Measurements from ENCODE around the gene ZP2.

Gene ZP2

GRCh38 chr16:21219551-21219950, 8.2 kb upstream of the ZP2 start:
- no peak for TF ChIP-seq NFIC (IDR thresholded peaks at IDR 0.05)
- no peak for TF ChIP-seq USF1 (IDR thresholded peaks at IDR 0.05)
- no peak for TF ChIP-seq RAD21 (IDR thresholded peaks at IDR 0.05; ENCODE audit: low read depth)
- TF ChIP-seq EP300 (IDR thresholded peaks at IDR 0.05; ENCODE audit: borderline replicate concordance), result no peak
- no peak for TF ChIP-seq MAX (IDR thresholded peaks at IDR 0.05)
- no peak for TF ChIP-seq EGR1 (IDR thresholded peaks at IDR 0.05)

DNA sequence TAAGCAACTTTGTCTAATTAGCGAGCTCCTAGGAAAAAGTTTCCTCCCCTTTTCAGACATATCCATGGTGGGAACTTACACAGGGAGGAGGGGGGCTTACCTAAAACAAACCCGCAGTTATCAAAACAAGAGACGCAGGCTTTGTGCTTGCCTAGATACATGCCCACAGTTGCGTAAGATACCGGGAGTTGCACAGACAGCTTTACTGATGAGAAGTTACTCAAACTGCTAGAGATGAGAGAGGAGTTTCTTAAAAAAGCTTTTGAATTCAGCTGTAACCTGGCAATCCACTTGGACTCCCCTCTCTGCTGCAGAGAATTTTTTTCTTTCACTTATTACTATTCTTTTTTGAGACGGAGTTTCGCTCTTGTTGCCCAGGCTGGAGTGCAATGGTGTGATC, 6.8 kb upstream of the ZP2 start:
- no peak for TF ChIP-seq CEBPB (IDR thresholded peaks at IDR 0.05)
- TF ChIP-seq NFIC (IDR thresholded peaks at IDR 0.05), result no peak
- TF ChIP-seq, protein P1, sequence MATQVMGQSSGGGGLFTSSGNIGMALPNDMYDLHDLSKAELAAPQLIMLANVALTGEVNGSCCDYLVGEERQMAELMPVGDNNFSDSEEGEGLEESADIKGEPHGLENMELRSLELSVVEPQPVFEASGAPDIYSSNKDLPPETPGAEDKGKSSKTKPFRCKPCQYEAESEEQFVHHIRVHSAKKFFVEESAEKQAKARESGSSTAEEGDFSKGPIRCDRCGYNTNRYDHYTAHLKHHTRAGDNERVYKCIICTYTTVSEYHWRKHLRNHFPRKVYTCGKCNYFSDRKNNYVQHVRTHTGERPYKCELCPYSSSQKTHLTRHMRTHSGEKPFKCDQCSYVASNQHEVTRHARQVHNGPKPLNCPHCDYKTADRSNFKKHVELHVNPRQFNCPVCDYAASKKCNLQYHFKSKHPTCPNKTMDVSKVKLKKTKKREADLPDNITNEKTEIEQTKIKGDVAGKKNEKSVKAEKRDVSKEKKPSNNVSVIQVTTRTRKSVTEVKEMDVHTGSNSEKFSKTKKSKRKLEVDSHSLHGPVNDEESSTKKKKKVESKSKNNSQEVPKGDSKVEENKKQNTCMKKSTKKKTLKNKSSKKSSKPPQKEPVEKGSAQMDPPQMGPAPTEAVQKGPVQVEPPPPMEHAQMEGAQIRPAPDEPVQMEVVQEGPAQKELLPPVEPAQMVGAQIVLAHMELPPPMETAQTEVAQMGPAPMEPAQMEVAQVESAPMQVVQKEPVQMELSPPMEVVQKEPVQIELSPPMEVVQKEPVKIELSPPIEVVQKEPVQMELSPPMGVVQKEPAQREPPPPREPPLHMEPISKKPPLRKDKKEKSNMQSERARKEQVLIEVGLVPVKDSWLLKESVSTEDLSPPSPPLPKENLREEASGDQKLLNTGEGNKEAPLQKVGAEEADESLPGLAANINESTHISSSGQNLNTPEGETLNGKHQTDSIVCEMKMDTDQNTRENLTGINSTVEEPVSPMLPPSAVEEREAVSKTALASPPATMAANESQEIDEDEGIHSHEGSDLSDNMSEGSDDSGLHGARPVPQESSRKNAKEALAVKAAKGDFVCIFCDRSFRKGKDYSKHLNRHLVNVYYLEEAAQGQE (IDR thresholded peaks at IDR 0.05; ENCODE audit: low read depth), result no peak
- TF ChIP-seq FOXM1 (IDR thresholded peaks at IDR 0.05; ENCODE audit: borderline replicate concordance, low read depth), result no peak
- TF ChIP-seq YY1 (IDR thresholded peaks at IDR 0.05; ENCODE audit: low read depth), result no peak
- no peak for TF ChIP-seq MAX (IDR thresholded peaks at IDR 0.05)
- no peak for TF ChIP-seq EGR1 (IDR thresholded peaks at IDR 0.05)
- TF ChIP-seq EP300 (IDR thresholded peaks at IDR 0.05; ENCODE audit: borderline replicate concordance), result no peak
- TF ChIP-seq RAD21 (IDR thresholded peaks at IDR 0.05; ENCODE audit: low read depth), result no peak
- TF ChIP-seq TEAD4 (IDR thresholded peaks at IDR 0.05), result no peak
- TF ChIP-seq CREB1 (IDR thresholded peaks at IDR 0.05; ENCODE audit: low read depth), result no peak
- TF ChIP-seq TAF1 (IDR thresholded peaks at IDR 0.05; ENCODE audit: low read depth), result no peak
- no peak for TF ChIP-seq TCF12 (IDR thresholded peaks at IDR 0.05; ENCODE audit: low read depth)
- TF ChIP-seq USF1 (IDR thresholded peaks at IDR 0.05), result no peak
- no peak for TF ChIP-seq ZBTB7A (IDR thresholded peaks at IDR 0.05; ENCODE audit: low read depth)

DNA sequence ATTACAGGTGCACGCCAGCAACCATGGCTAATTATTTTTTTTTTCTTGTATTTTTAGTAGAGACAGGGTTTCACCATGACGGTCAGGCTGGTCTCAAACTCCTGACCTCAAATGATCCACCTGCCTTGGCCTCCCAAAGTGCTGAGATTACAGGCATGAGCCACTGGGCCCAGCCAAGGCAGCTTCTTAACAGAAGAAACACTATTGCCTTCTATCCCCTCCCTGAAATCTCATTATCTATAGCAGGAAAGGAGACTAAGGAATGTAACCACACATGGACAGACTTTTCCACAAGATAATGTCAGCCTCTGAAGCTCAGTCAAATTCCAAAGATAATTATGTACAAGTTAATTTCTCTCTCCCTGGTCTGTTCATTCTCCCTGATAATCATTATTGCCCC, 5.7 kb upstream of the ZP2 start:
- TF ChIP-seq, protein P1 (IDR thresholded peaks at IDR 0.05; ENCODE audit: low read depth), result no peak
- TF ChIP-seq NFIC (IDR thresholded peaks at IDR 0.05) (no peak), CREB1 (IDR thresholded peaks at IDR 0.05; ENCODE audit: low read depth) (no peak), CEBPB (IDR thresholded peaks at IDR 0.05) (no peak), EGR1 (IDR thresholded peaks at IDR 0.05) (no peak)

DNA sequence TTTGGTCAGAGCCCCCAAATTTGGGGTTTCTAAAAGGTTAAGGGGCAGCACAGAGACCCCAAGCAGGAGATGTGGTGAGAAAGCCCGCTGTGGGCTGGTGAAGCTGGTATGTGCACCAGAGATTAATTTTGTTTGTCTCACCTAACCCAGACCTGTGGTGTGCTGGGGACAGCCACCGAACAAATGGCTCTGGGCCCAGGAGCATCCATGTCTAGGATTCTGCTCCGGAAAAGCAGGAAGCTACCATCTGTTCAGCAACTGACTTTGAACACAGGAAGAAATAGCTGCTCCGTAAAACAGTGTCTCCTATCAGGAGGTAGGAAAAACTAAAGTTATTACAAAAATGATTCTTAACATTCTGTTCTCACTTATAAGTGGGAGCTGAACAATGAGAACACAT, 2.7 kb upstream of the ZP2 start:
- TF ChIP-seq CEBPB (IDR thresholded peaks at IDR 0.05) (no peak), EGR1 (IDR thresholded peaks at IDR 0.05) (no peak), YY1 (IDR thresholded peaks at IDR 0.05; ENCODE audit: low read depth) (no peak), TAF1 (IDR thresholded peaks at IDR 0.05; ENCODE audit: low read depth) (no peak), MAX (IDR thresholded peaks at IDR 0.05) (no peak), TEAD4 (IDR thresholded peaks at IDR 0.05) (no peak), EP300 (IDR thresholded peaks at IDR 0.05; ENCODE audit: borderline replicate concordance) (no peak), CREB1 (IDR thresholded peaks at IDR 0.05; ENCODE audit: low read depth) (no peak), USF1 (IDR thresholded peaks at IDR 0.05) (no peak), FOXM1 (IDR thresholded peaks at IDR 0.05; ENCODE audit: borderline replicate concordance, low read depth) (no peak)
- TF ChIP-seq, protein P1 (IDR thresholded peaks at IDR 0.05; ENCODE audit: low read depth), result no peak
